Measurements from ENCODE around the gene ADGRL3. TPM values are rescaled to one million over a fixed set of nuclear protein-coding genes. Genes with fewer than 3 reads are reported as not detected.

Gene ADGRL3
- total RNA-seq, 1 donor from 2014 or later, result 44.8 TPM

DNA sequence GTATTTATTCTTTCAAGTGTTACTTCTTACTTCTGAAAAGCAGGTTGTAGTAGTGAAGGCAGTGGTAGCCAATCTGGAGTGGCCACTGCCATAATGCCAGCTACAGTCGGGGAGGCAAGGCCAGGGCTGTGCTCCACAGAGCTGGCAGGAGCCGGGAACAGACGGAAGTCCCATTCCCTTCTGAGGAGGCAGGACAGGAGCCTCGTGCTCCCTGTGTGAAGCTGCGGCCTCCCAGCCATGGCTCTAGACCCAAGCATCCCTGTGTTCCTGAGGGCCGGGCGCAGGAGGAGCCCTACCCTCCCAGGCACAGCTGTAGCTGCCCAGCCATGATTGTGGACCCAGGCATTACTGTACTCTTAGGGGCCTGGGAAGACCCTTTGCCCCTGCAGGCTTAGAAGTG, 461.8 kb downstream of the ADGRL3 start:
- Mint-ChIP-seq H3K4me3 (ENCODE audit: unreplicated experiment) (no peak overlapping the region), H3K27me3 (ENCODE audit: unreplicated experiment) (no peaks in the 10 kb centered on the region), H3K27ac (ENCODE audit: unreplicated experiment) (no peak overlapping the region), H3K36me3 (ENCODE audit: low read depth, unreplicated experiment) (peaks cover 6% of the 10 kb centered on the region), H3K4me1 (ENCODE audit: unreplicated experiment) (peaks cover 3% of the 10 kb centered on the region), H3K9me3 (ENCODE audit: unreplicated experiment) (no peaks in the 10 kb centered on the region)
- DNase-seq (ENCODE audit: low spot score), result no peak
- TF ChIP-seq, protein P1, sequence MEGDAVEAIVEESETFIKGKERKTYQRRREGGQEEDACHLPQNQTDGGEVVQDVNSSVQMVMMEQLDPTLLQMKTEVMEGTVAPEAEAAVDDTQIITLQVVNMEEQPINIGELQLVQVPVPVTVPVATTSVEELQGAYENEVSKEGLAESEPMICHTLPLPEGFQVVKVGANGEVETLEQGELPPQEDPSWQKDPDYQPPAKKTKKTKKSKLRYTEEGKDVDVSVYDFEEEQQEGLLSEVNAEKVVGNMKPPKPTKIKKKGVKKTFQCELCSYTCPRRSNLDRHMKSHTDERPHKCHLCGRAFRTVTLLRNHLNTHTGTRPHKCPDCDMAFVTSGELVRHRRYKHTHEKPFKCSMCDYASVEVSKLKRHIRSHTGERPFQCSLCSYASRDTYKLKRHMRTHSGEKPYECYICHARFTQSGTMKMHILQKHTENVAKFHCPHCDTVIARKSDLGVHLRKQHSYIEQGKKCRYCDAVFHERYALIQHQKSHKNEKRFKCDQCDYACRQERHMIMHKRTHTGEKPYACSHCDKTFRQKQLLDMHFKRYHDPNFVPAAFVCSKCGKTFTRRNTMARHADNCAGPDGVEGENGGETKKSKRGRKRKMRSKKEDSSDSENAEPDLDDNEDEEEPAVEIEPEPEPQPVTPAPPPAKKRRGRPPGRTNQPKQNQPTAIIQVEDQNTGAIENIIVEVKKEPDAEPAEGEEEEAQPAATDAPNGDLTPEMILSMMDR (IDR thresholded peaks at IDR 0.05; ENCODE audit: unreplicated experiment), result no peak

DNA sequence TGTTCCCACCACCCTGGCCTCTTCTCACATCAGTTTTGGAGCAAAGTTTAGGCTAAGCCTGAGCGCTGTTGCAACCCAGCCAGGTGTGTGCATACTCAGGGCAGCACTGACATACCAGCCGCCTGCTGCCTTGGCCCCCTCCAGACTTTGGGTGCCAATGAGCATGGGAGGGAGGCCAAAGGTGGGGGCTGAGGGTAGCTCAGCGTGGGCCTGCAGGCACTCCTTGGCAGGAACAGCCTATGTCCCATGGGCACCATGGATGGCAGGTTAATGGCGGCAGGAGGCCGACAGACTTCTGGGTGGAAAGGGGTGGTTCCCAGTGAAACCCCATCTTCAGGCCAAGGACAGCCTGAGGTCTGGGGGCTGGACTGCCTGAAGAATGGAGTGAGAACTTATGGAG, 462.2 kb downstream of the ADGRL3 start:
- no peak overlapping the region for H3K4me3 Mint-ChIP-seq (ENCODE audit: unreplicated experiment)
- TF ChIP-seq, protein P1 (IDR thresholded peaks at IDR 0.05; ENCODE audit: unreplicated experiment), result no peak
- peaks cover 6% of the 10 kb centered on the region for H3K36me3 Mint-ChIP-seq (ENCODE audit: low read depth, unreplicated experiment)
- peaks cover 3% of the 10 kb centered on the region for H3K4me1 Mint-ChIP-seq (ENCODE audit: unreplicated experiment)
- H3K27me3 Mint-ChIP-seq (ENCODE audit: unreplicated experiment), result no peaks in the 10 kb centered on the region
- no peak for DNase-seq (ENCODE audit: low spot score)
- no peak overlapping the region for H3K27ac Mint-ChIP-seq (ENCODE audit: unreplicated experiment)
- H3K9me3 Mint-ChIP-seq (ENCODE audit: unreplicated experiment), result no peaks in the 10 kb centered on the region

DNA sequence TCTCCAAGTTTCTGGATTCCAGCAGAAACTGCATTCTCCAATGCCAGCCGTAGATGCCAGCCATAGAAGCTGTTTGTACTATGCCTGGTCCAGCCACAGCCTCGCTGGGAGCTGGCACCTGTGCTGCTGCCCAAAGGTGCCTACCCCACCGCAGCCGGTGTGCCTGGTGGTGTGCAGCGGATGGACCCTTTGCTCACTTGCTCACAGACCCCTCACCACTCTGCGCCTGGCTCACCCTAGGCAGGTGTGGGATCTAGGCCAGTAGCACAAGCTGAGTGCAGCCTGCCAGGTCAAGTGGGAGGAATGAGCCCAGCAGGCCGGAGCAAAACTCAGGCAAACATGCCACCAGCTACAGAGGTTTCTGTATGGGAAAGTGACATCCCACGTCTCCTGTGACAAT, 463.2 kb downstream of the ADGRL3 start:
- DNase-seq (ENCODE audit: low spot score), result no peak
- H3K4me1 Mint-ChIP-seq (ENCODE audit: unreplicated experiment), result peaks cover 3% of the 10 kb centered on the region
- peaks cover 6% of the 10 kb centered on the region for H3K36me3 Mint-ChIP-seq (ENCODE audit: low read depth, unreplicated experiment)
- no peak overlapping the region for H3K27ac Mint-ChIP-seq (ENCODE audit: unreplicated experiment)
- TF ChIP-seq, protein P1 (IDR thresholded peaks at IDR 0.05; ENCODE audit: unreplicated experiment), result no peak
- no peaks in the 10 kb centered on the region for H3K27me3 Mint-ChIP-seq (ENCODE audit: unreplicated experiment)
- H3K4me3 Mint-ChIP-seq (ENCODE audit: unreplicated experiment), result no peak overlapping the region
- H3K9me3 Mint-ChIP-seq (ENCODE audit: unreplicated experiment), result no peaks in the 10 kb centered on the region

DNA sequence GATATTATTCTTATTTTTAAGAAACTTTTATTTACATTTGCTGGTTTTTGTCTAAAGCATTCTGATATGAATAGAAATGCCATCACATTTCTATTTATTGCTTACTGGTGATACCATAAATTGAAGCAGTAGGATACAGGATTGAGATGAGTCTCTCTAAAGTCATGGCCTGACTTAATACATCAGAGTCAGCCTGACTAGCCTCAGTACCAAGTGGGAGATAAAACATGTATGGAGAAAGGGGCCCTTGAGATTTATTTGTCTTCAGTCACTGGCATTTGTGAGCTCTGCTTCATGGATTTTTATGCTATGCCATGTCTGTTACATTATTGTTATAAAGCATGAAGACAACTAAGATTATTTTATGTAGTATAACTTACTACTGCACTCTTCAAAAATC, 465.5 kb downstream of the ADGRL3 start:
- H3K4me3 Mint-ChIP-seq (ENCODE audit: unreplicated experiment), result no peak overlapping the region
- H3K27ac Mint-ChIP-seq (ENCODE audit: unreplicated experiment), result no peak overlapping the region
- no peak for DNase-seq (ENCODE audit: low spot score)
- no peaks in the 10 kb centered on the region for H3K27me3 Mint-ChIP-seq (ENCODE audit: unreplicated experiment)
- H3K36me3 Mint-ChIP-seq (ENCODE audit: low read depth, unreplicated experiment), result peaks cover 6% of the 10 kb centered on the region
- no peaks in the 10 kb centered on the region for H3K4me1 Mint-ChIP-seq (ENCODE audit: unreplicated experiment)
- TF ChIP-seq, protein P1 (IDR thresholded peaks at IDR 0.05; ENCODE audit: unreplicated experiment), result no peak
- H3K9me3 Mint-ChIP-seq (ENCODE audit: unreplicated experiment), result no peaks in the 10 kb centered on the region

DNA sequence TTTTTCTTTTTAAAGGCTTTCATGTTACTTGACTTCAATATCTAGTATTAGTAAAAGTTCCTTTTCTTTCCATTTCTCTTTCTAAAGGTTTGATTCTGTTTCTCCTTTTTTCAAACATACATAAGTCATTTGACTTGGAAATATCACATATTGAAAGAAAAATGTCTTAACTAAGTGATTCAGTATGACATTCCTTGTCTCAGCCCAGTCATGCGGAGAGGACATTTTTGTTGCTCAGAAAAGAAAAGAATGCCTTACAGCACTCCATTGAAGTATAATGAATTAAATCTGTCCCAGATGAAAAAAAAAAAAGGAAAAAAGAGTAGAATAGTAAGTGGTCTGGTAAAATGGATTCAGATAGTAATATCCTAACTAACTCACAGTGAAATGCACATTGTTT, 466.1 kb downstream of the ADGRL3 start:
- no peaks in the 10 kb centered on the region for H3K9me3 Mint-ChIP-seq (ENCODE audit: unreplicated experiment)

More for the DNA sequence above, 466.1 kb downstream of the ADGRL3 start:
- Mint-ChIP-seq H3K36me3 (ENCODE audit: low read depth, unreplicated experiment) (peaks cover 11% of the 10 kb centered on the region), H3K27me3 (ENCODE audit: unreplicated experiment) (no peaks in the 10 kb centered on the region), H3K4me1 (ENCODE audit: unreplicated experiment) (no peaks in the 10 kb centered on the region), H3K4me3 (ENCODE audit: unreplicated experiment) (no peak overlapping the region), H3K27ac (ENCODE audit: unreplicated experiment) (no peak overlapping the region)
- TF ChIP-seq, protein P1 (IDR thresholded peaks at IDR 0.05; ENCODE audit: unreplicated experiment), result no peak
- no peak for DNase-seq (ENCODE audit: low spot score)

All from endothelial cell (in vitro differentiated cells).